Astrocyte (in vitro differentiated cells and primary cell): ENCODE data around the gene MAP4K4. TPM values are rescaled to one million over a fixed set of nuclear protein-coding genes. Genes with fewer than 3 reads are reported as not detected.
A peak's percentile ranks its signal among the peaks of the same experiment; 100 is the strongest.

Source experiments
- DNase-seq: peaks from one replicate; pipeline ENCODE4 v3.0.0-alpha.2; 2010; ENCODE audit warnings: low read depth
- FAIRE-seq: peaks from 2 replicates; lab custom pipeline; 2011; peaks lifted over from hg19 to GRCh38; lab: Jason Lieb, UNC
- H2AFZ ChIP-seq: 2 replicates; pipeline ENCODE4 v1.6.0; 2012; ENCODE audit warnings: low read depth, low read length, inconsistent platforms
- H3K27ac ChIP-seq: 2 replicates; pipeline ENCODE4 v1.5.1; 2011; ENCODE audit warnings: low read depth, low read length, inconsistent platforms
- H3K27me3 ChIP-seq: 2 replicates; pipeline ENCODE4 v1.6.0; 2011; ENCODE audit warnings: low read length, inconsistent platforms; ENCODE audit not compliant: insufficient read depth
- H3K36me3 ChIP-seq: 2 replicates; pipeline ENCODE4 v1.5.1; 2011; ENCODE audit warnings: low read length, inconsistent platforms; ENCODE audit not compliant: insufficient read depth
- H3K4me1 ChIP-seq: 2 replicates; pipeline ENCODE4 v1.5.1; 2011; ENCODE audit warnings: low read length, inconsistent platforms; ENCODE audit not compliant: insufficient read depth
- H3K4me2 ChIP-seq: 2 replicates; pipeline ENCODE4 v1.6.0; 2012; ENCODE audit warnings: low read length, inconsistent platforms
- H3K4me3 ChIP-seq: 2 replicates; pipeline ENCODE4 v1.5.1; 2011; ENCODE audit warnings: low read depth, mild to moderate bottlenecking, low read length, inconsistent platforms; ENCODE audit not compliant: insufficient read depth
- H3K79me2 ChIP-seq: 2 replicates; pipeline ENCODE4 v1.6.0; 2012; ENCODE audit warnings: mild to moderate bottlenecking, low read length, inconsistent platforms; ENCODE audit not compliant: insufficient read depth
- H3K9ac ChIP-seq: 2 replicates; pipeline ENCODE4 v1.6.0; 2012; ENCODE audit warnings: mild to moderate bottlenecking, low read length, inconsistent platforms
- H3K9me3 ChIP-seq: 2 replicates; pipeline ENCODE4 v1.5.1; 2012; ENCODE audit warnings: low read depth, mild to moderate bottlenecking, low read length, inconsistent platforms; ENCODE audit not compliant: insufficient read depth
- H4K20me1 ChIP-seq: 2 replicates; pipeline ENCODE4 v1.6.0; 2012; ENCODE audit warnings: low read length, inconsistent platforms; ENCODE audit not compliant: insufficient read depth
- H3K27ac Mint-ChIP-seq: one replicate; pipeline ENCODE4 v1.8.0; 2021; ENCODE audit warnings: mild to moderate bottlenecking, mixed read lengths; ENCODE audit not compliant: unreplicated experiment
- H3K27me3 Mint-ChIP-seq: one replicate; pipeline ENCODE4 v1.8.0; 2021; ENCODE audit warnings: low read depth, mixed read lengths; ENCODE audit not compliant: unreplicated experiment
- H3K36me3 Mint-ChIP-seq: one replicate; pipeline ENCODE4 v1.8.0; 2021; ENCODE audit warnings: low read depth, mixed read lengths; ENCODE audit not compliant: unreplicated experiment
- H3K4me1 Mint-ChIP-seq: one replicate; pipeline ENCODE4 v1.8.0; 2021; ENCODE audit warnings: low read depth, mixed read lengths; ENCODE audit not compliant: unreplicated experiment
- H3K4me3 Mint-ChIP-seq: one replicate; pipeline ENCODE4 v1.8.0; 2021; ENCODE audit warnings: mild to moderate bottlenecking, moderate library complexity, mixed read lengths; ENCODE audit not compliant: unreplicated experiment
- H3K9me3 Mint-ChIP-seq: one replicate; pipeline ENCODE4 v1.8.0; 2021; ENCODE audit warnings: mild to moderate bottlenecking, mixed read lengths; ENCODE audit not compliant: unreplicated experiment
- EZH2 ChIP-seq: IDR thresholded peaks from 2 replicates; pipeline ENCODE4 v1.6.1; 2012; ENCODE audit warnings: mild to moderate bottlenecking, low read length, inconsistent platforms; ENCODE audit not compliant: insufficient read depth
- total RNA-seq: library from RNA; stranded (reverse); gene quantifications from 2 replicates; pipeline ENCODE4 v1.2.1, GENCODE V29; 2021
- TF ChIP-seq, protein P1 (sequence below): IDR thresholded peaks from 2 replicates; pipeline ENCODE4 v1.5.1; 2011; ENCODE audit warnings: low read depth, mild to moderate bottlenecking, inconsistent platforms, low read length, moderate library complexity; ENCODE audit not compliant: insufficient read depth

MAP4K4 gene
- total RNA-seq, 1 donor from 2014 or later = 231 TPM

DNA sequence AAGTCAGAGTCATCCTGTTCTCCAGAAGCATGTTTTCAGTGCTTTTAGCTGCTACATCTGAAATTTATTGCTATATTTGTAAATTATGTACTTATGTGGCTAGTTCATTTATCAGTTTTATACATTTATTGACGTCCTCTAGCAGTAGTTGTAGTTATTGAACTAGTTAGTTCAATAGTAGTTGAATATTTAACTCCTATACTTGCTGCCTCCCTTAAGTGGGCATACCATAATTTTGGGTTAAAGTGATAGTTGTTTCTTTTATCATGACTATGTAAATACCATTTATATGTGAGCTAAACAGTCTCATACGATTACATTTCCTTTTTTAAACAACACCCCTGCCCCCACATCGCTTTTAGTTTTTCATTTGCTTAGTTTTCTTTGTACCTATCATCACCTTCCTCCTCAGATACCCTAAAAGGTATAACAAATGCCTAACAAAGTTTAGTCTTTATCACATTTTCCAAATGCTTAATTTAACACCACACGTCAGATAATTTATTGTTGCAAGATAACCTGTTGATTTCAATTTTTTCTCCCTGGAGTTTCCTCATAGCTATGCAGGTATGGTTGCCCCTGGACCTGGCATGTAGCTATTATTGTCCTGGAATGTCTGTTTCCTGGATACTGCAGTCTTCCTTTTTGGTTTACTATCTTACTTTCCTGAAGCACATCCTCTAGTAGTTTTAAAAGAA lies 8.8 kb downstream of the MAP4K4 start:
- peaks cover 2% of the 10 kb centered on the region for H3K9me3 Mint-ChIP-seq
- H3K27me3 ChIP-seq = no peaks in the 10 kb centered on the region
- H3K79me2 ChIP-seq = peaks cover 99% of the 10 kb centered on the region
- H3K36me3 ChIP-seq = peaks cover 16% of the 10 kb centered on the region
- TF ChIP-seq, protein P1, sequence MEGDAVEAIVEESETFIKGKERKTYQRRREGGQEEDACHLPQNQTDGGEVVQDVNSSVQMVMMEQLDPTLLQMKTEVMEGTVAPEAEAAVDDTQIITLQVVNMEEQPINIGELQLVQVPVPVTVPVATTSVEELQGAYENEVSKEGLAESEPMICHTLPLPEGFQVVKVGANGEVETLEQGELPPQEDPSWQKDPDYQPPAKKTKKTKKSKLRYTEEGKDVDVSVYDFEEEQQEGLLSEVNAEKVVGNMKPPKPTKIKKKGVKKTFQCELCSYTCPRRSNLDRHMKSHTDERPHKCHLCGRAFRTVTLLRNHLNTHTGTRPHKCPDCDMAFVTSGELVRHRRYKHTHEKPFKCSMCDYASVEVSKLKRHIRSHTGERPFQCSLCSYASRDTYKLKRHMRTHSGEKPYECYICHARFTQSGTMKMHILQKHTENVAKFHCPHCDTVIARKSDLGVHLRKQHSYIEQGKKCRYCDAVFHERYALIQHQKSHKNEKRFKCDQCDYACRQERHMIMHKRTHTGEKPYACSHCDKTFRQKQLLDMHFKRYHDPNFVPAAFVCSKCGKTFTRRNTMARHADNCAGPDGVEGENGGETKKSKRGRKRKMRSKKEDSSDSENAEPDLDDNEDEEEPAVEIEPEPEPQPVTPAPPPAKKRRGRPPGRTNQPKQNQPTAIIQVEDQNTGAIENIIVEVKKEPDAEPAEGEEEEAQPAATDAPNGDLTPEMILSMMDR = no peak
- no peak for TF ChIP-seq EZH2
- peak overlapping the region; percentile 27 for H3K27ac Mint-ChIP-seq
- no peaks in the 10 kb centered on the region for H3K9me3 ChIP-seq
- H2AFZ ChIP-seq = no peak overlapping the region
- FAIRE-seq (no peak), DNase-seq (no peak)
- peaks cover 19% of the 10 kb centered on the region for H3K36me3 Mint-ChIP-seq
- no peak overlapping the region for H3K4me2 ChIP-seq
- no peak overlapping the region for H3K9ac ChIP-seq
- H3K27me3 Mint-ChIP-seq = no peaks in the 10 kb centered on the region
- peaks cover 34% of the 10 kb centered on the region for H3K4me1 ChIP-seq
- peaks cover 54% of the 10 kb centered on the region for H3K4me1 Mint-ChIP-seq
- no peak overlapping the region for H3K4me3 ChIP-seq
- H3K27ac ChIP-seq = no peak overlapping the region
- peaks cover 64% of the 10 kb centered on the region for H4K20me1 ChIP-seq
- peak overlapping the region; percentile 42 for H3K4me3 Mint-ChIP-seq

DNA sequence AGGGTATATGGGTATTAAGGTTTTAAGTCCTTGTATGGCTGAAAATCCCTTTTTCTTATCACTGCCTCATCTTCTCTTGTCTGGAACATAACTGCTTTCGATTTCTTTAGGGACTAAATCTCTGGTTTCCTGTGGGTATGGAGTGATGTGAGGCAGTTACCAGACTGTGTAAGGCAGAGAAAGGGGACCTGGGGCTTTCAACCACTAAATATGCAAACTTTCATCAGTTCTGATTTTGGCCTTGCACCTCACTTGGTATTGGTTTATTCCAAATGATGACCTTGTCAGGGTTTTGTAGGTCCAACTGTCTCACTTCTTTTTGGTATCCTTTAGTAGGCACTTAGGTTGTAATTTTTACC lies 9.3 kb downstream of the MAP4K4 start:
- peaks cover 2% of the 10 kb centered on the region for H3K9me3 Mint-ChIP-seq
- no peak overlapping the region for H3K4me3 Mint-ChIP-seq

More for the DNA sequence above, 9.3 kb downstream of the MAP4K4 start:
- no peak for DNase-seq
- Histone ChIP-seq H3K4me2 (no peak overlapping the region), H2AFZ (no peak overlapping the region), H3K9ac (no peak overlapping the region), H3K36me3 (peaks cover 16% of the 10 kb centered on the region), H3K4me3 (no peak overlapping the region), H3K4me1 (peaks cover 33% of the 10 kb centered on the region), H4K20me1 (peaks cover 64% of the 10 kb centered on the region), H3K27me3 (no peaks in the 10 kb centered on the region), H3K9me3 (no peaks in the 10 kb centered on the region), H3K27ac (no peak overlapping the region), H3K79me2 (peaks cover 99% of the 10 kb centered on the region)
- no peak for FAIRE-seq
- TF ChIP-seq, protein P1 = no peak
- TF ChIP-seq EZH2 = no peak
- Mint-ChIP-seq H3K4me1 (peaks cover 55% of the 10 kb centered on the region), H3K36me3 (peaks cover 18% of the 10 kb centered on the region), H3K27me3 (no peaks in the 10 kb centered on the region), H3K27ac (no peak overlapping the region)
